ENCODE results near the gene SIGLEC6.

DNA sequence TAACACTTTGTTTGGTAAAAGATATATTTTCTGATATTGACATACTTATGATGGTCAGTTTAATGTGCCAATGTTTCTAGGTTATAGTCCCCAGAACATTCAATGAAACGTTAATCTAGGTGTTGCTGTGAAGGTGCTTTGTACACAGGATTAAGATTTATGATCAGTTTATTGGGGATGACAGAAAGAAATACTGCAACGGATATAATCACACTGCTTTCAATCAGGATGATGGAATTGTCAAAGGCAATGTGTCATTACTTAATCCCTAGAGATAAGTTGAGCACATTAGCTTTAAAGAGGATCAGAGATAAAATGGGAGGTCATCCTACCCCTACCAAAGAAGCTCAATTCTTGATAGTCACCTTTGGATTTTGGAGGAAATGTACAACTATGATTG is 17.5 kb downstream of the SIGLEC6 start:
- TF ChIP-seq, protein P1, sequence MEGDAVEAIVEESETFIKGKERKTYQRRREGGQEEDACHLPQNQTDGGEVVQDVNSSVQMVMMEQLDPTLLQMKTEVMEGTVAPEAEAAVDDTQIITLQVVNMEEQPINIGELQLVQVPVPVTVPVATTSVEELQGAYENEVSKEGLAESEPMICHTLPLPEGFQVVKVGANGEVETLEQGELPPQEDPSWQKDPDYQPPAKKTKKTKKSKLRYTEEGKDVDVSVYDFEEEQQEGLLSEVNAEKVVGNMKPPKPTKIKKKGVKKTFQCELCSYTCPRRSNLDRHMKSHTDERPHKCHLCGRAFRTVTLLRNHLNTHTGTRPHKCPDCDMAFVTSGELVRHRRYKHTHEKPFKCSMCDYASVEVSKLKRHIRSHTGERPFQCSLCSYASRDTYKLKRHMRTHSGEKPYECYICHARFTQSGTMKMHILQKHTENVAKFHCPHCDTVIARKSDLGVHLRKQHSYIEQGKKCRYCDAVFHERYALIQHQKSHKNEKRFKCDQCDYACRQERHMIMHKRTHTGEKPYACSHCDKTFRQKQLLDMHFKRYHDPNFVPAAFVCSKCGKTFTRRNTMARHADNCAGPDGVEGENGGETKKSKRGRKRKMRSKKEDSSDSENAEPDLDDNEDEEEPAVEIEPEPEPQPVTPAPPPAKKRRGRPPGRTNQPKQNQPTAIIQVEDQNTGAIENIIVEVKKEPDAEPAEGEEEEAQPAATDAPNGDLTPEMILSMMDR (IDR thresholded peaks at IDR 0.05): no peak
- TF ChIP-seq POLR2A (IDR thresholded peaks at IDR 0.05): no peak
